Measurements from ENCODE around the gene VOPP1.
A peak's percentile ranks its signal among the peaks of the same experiment; 100 is the strongest.

VOPP1 gene

DNA sequence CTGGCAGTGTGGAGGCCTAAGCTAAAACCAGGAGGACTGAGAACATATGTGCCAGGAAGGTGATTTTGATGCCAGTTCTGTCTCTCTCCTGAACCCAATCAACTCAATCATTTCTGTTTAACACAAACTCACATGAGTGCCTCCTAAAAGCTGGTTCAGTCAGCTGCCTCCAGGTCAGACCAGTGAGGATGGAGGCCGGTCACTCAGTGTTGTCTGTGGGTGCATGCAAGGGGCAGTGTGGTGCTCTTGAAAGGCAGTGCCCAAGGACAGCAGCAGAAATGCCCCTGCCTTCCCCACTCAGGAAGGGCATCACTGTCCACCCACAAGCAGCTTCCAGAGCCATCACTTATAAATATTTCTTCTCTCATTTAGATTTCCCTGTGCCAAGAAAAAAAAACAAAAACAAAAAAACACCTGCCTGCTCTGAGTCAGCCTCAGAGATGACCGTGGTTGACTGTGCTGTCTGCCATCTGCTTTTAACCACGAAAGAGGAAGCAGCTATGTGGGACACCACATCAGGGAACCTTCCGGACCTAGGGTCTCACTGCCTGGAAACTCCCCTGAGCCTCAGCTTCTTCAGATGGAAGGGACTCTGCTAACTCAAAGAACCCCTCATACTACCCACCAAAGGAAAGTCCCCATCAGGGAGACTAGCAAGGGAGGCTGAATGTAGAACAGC, 39.1 kb downstream of the VOPP1 start:
- DNase-seq (ENCODE audit: low read depth in 2 of 2): peak; percentile 66 to 69

- no peak for DNase-seq (ENCODE audit: low read depth in 2 of 2)
These were observed 40.0 kb downstream of the VOPP1 start for GRCh38 chr7:55532150-55532917.

- DNase-seq (ENCODE audit: low read depth in 2 of 2): no peak
These were observed 40.8 kb downstream of the VOPP1 start for GRCh38 chr7:55531536-55531935.

GRCh38 chr7:55527307-55527706, 45.0 kb downstream of the VOPP1 start:
- DNase-seq (ENCODE audit: low read depth in 2 of 2): no peak

DNA sequence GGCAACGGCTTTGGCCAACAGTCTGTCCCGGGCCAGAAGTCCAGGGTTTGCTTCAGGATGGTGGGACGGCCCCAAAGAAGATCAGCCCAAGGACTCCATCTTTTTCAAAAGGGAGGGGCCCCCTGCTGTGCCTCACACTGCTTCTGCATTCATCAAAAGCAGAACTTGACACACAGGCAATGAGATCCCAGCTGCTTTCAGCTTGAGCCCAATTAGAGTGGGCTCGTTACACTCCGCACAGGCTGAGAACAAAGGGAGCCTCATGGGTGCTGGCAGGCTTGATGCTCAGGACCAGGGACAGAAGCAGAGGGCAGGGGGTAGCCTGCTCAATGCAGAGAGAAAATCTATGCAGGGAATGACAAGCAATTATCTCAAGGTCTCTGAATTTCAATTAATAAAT, 45.5 kb downstream of the VOPP1 start:
- no peak for DNase-seq (ENCODE audit: low read depth in 2 of 2)

- no peak for DNase-seq (ENCODE audit: low read depth in 2 of 2)
These were observed 46.0 kb downstream of the VOPP1 start for GRCh38 chr7:55526329-55526728.

- DNase-seq (ENCODE audit: low read depth in 2 of 2): no peak
These were observed 47.6 kb downstream of the VOPP1 start for GRCh38 chr7:55524558-55525310.

GRCh38 chr7:55523366-55523765, 48.9 kb downstream of the VOPP1 start:
- no peak for DNase-seq (ENCODE audit: low read depth in 2 of 2)

GRCh38 chr7:55521917-55522902, 50.1 kb downstream of the VOPP1 start:
- DNase-seq (ENCODE audit: low read depth in 2 of 2): no peak

DNA sequence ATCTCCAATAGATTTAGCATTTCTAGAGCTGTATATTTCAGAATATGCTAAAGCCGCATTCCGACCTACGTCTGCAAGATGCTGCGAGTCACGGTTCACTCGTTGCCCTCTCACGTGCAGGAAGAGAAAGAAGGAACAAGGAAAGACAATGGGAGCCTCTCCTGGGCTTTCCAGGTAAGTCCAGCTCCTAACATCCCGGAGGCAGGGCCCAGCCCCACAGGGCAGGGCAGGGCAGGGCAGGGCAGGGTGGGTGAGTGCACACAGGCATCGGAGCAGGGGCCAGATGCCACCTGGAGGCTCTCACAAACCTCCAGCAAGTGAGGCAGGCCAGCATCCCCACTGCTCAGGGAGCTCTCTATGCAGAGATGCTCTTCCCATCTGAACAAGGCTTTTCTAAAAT, 50.8 kb downstream of the VOPP1 start:
- no peak for DNase-seq (ENCODE audit: low read depth in 2 of 2)

- DNase-seq (ENCODE audit: low read depth in 2 of 2): no peak
These were observed 51.7 kb downstream of the VOPP1 start for GRCh38 chr7:55520426-55521140.

- DNase-seq (ENCODE audit: low read depth in 2 of 2): no peak
These were observed 53.5 kb downstream of the VOPP1 start for GRCh38 chr7:55518836-55519235.

GRCh38 chr7:55517936-55518689, 54.2 kb downstream of the VOPP1 start:
- no peak for DNase-seq (ENCODE audit: low read depth in 2 of 2)

DNA sequence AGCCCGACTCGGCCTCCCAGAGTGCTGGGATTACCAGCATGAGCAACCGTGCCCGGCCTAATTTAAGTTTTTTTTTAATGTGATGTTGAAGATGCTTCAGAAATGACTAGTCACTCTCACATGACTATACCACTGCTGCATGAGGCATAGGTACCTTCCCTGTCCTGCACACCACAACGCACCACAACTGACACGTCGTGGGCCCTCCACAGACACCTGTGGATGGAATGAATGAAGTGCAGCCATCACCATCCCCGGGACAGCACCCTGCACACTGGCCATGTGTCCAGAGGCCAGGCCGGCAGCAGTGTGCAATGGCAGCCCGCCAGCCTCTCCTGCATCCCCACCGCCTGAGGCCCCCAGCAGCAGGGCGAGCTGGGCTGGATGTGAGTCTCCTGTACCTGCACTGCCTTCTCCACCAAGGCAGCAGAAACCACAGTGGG, 55.1 kb downstream of the VOPP1 start:
- peak in 1 of 2 donors; percentile 67 for DNase-seq (ENCODE audit: low read depth in 2 of 2)

GRCh38 chr7:55516409-55516808, 55.9 kb downstream of the VOPP1 start:
- no peak for DNase-seq (ENCODE audit: low read depth in 2 of 2)

DNA sequence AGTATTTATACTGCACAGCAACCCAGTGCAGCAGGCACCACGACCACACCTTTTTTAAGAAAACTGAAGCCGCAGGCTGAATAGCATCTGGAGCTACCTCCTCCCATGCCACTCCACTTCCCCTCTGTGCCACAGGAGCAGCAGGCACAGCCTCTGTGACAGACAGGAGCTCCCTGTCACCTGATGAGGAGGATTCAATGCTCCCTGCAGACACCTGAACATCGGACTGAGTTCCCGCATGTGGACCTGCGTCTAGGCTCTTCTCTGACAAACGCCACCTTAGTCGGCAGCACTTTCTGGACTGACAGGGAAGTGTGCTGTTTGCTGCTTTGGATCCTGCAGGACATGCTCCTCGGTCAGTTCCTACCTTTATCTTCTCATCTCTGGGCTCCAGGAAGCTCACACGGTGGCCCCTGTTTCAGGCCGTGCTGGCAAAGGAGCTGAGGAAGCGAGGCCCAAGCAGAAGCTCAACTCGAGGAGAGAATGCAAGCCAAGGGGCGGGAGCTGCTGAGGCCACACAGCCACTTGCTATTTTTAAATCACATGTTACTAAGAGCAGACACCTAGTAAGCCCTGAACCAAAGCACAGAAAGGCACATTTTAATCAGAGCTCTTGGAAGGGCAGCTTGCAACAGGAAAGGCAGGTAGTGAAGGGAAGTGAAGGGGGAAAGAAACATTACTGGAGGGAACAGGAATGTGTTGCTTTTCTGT, 56.6 kb downstream of the VOPP1 start:
- no peak for DNase-seq (ENCODE audit: low read depth in 2 of 2)

- no peak for DNase-seq (ENCODE audit: low read depth in 2 of 2)
These were observed 57.6 kb downstream of the VOPP1 start for GRCh38 chr7:55514546-55515265.

DNA sequence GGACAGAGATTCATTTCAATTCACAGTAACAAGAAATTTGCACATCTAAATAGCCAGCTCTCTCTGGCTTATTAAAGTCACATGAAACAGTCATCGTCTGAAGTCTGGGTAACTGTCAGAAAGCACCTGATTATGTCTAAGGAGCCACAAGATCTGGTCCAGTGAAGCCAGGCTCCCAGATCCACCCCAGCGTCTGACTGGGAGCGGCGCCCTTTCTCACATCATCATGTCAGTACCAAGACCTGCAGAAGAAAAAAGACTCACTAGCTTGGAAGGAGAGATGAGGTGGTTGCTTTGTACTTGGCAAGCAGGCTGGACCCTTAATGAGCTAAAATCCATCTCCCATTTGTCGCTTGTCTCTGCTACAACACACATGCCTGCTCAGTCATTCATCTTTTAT, 58.4 kb downstream of the VOPP1 start:
- DNase-seq (ENCODE audit: low read depth in 2 of 2): no peak

Data from stimulated activated CD8-positive, alpha-beta memory T cell treated with anti-CD3 and anti-CD28 coated beads, Interleukin-15, amount 100 ng/mL, for 48 hours (primary cell).